AG04450 (cell line): ENCODE measurements around the gene BIN1. TPM values are rescaled to one million over a fixed set of nuclear protein-coding genes. Genes with fewer than 3 reads are reported as not detected.

ENCODE experiments used
- CTCF ChIA-PET: fragments of 300-600, 350-600 bp; formaldehyde crosslinking; extraction: SDS; loops from one replicate; lab custom pipeline; 2022; ENCODE audit warnings: antibody characterized with exemption, inconsistent platforms; lab: Charles Lee
- POLR2A ChIA-PET: fragments of 350-600 bp; formaldehyde crosslinking; extraction: SDS; loops from one replicate; lab custom pipeline; 2021; ENCODE audit warnings: antibody characterized with exemption, inconsistent platforms; lab: Yijun Ruan, JAX
- DNase-seq: peaks from one replicate; pipeline ENCODE4 v3.0.0-alpha.2; 2011; ENCODE audit warnings: low read depth, low spot score
- H3K27ac ChIP-seq: one replicate; pipeline ENCODE4 v1.5.1; 2012; ENCODE audit warnings: low read depth, low read length, control low read depth
- H3K27me3 ChIP-seq: one replicate; pipeline ENCODE4 v1.6.0; 2012; ENCODE audit warnings: low read length; ENCODE audit not compliant: control insufficient read depth, insufficient read depth
- H3K4me3 ChIP-seq: 2 replicates; pipeline ENCODE4 v1.5.1; 2011; ENCODE audit warnings: mild to moderate bottlenecking, low read depth, low read length, control low read depth
- H3K9me3 ChIP-seq: 2 replicates; pipeline ENCODE4 v1.5.1; 2012; ENCODE audit warnings: low read length; ENCODE audit not compliant: control insufficient read depth, insufficient read depth
- CTCF ChIP-seq: IDR thresholded peaks from 2 replicates; pipeline ENCODE4 v1.5.1; 2011; ENCODE audit warnings: low read depth, low read length, control low read depth, inconsistent platforms
- polyA plus RNA-seq: library from polyadenylated mRNA; depleted of rRNA; stranded (reverse); fragments of >200 nt; gene quantifications from 2 replicates; pipeline ENCODE4 v1.2.3, GENCODE V29; 2011

The BIN1 gene
- polyA plus RNA-seq, 1 experiment: 32.4 TPM

GRCh38 chr2:127080938-127081755 lies 25.8 kb downstream of the BIN1 start:
- no peak for TF ChIP-seq CTCF
- no peak for DNase-seq
- POLR2A ChIA-PET: no interaction called here
- H3K27ac ChIP-seq: no peak overlapping the region
- no peaks in the 10 kb centered on the region; the same call in 1 of the 2 replicates for H3K9me3 ChIP-seq
- no peaks in the 10 kb centered on the region for H3K27me3 ChIP-seq
- CTCF ChIA-PET: no interaction called here
- no peak overlapping the region for H3K4me3 ChIP-seq

GRCh38 chr2:127080226-127080937 lies 26.6 kb downstream of the BIN1 start:
- CTCF ChIA-PET: interaction anchor here (1.0 to 1.1 kb wide), 2 partner anchors 13 to 29 kb away, joined by 4 to 7 read pairs; no protein-coding TSS in a partner anchor
- DNase-seq: no peak
- Histone ChIP-seq H3K27me3 (no peaks in the 10 kb centered on the region), H3K4me3 (no peak overlapping the region), H3K27ac (no peak overlapping the region), H3K9me3 (no peaks in the 10 kb centered on the region; the same call in 1 of the 2 replicates)
- no peak for TF ChIP-seq CTCF
- POLR2A ChIA-PET: no interaction called here

- no peak overlapping the region for H3K4me3 ChIP-seq
- no peaks in the 10 kb centered on the region for H3K27me3 ChIP-seq
- TF ChIP-seq CTCF: no peak
- no peaks in the 10 kb centered on the region; the same call in 1 of the 2 replicates for H3K9me3 ChIP-seq
- ChIA-PET CTCF (interaction anchor here (0.7 to 3.6 kb wide), 4 partner anchors 11 to 476 kb away, joined by 4 to 19 read pairs (median 8); no protein-coding TSS in a partner anchor), POLR2A (no interaction called here)
- H3K27ac ChIP-seq: no peak overlapping the region
- no peak for DNase-seq
Measured at GRCh38 chr2:127079358-127079920, 27.5 kb downstream of the BIN1 start.

- Histone ChIP-seq H3K4me3 (no peak overlapping the region), H3K27ac (no peak overlapping the region), H3K27me3 (no peaks in the 10 kb centered on the region), H3K9me3 (no peaks in the 10 kb centered on the region; the same call in 1 of the 2 replicates)
- CTCF ChIA-PET: interaction anchor here (0.7 to 3.6 kb wide), 2 partner anchors 11 to 476 kb away, joined by 9 to 19 read pairs; no protein-coding TSS in a partner anchor
- no peak for DNase-seq
- POLR2A ChIA-PET: no interaction called here
- TF ChIP-seq CTCF: no peak
Measured at GRCh38 chr2:127078666-127079270, 28.2 kb downstream of the BIN1 start.
